Right lobe of liver (tissue), 6 donors: ENCODE results near the gene SLC22A16. TPM values are rescaled to one million over a fixed set of nuclear protein-coding genes. Genes with fewer than 3 reads are reported as not detected.
A peak's percentile ranks its signal among the peaks of the same experiment; 100 is the strongest.

Experiments used
- ATAC-seq, 4 donors: fragments of 200-7000 bp; cut with Tn5 transposase; one replicate each; pipeline ENCODE4 v1.9.1; 2020; ENCODE audit warnings: mild to moderate bottlenecking in 4 of 4, moderate library complexity in 4 of 4
- DNase-seq, 3 donors: peaks; one replicate each; pipeline ENCODE4 v3.0.0-alpha.2; 2020
- H3K27ac ChIP-seq, 3 donors: fragments of 200-600 bp; one replicate each; pipeline ENCODE4 v1.8.0; 2022
- H3K27me3 ChIP-seq, 2 donors: fragments of 200-600 bp; one replicate each; pipeline ENCODE4 v1.8.0; 2022
- H3K36me3 ChIP-seq, 4 donors: fragments of 200-600 bp; sonication (generic) in 1 of 4; one replicate each; pipeline versions ENCODE4 v1.5.1 to v1.8.0; 2017 to 2022; ENCODE audit warnings: control low read depth in 1 of 4
- H3K4me1 ChIP-seq, 4 donors: fragments of 200-600 bp; sonication (generic) in 1 of 4; one replicate each; pipeline versions ENCODE4 v1.5.1 to v1.8.0; 2017 to 2022; ENCODE audit warnings: control low read depth in 1 of 4
- H3K4me3 ChIP-seq, 3 donors: fragments of 200-600 bp; one replicate each; pipeline ENCODE4 v1.8.0; 2022
- H3K9me3 ChIP-seq, 4 donors: fragments of 200-600 bp; sonication (generic) in 1 of 4; one replicate each; pipeline versions ENCODE4 v1.5.1 to v1.8.0; 2017 to 2022; ENCODE audit warnings: control low read depth in 1 of 4
- CTCF ChIP-seq, 4 donors: fragments of 200-600 bp in 3 of 4; fragments of 450-650 bp in 1 of 4; IDR thresholded peaks; one replicate each; pipeline versions ENCODE4 v1.5.1 to v1.8.0; 2016 to 2022; ENCODE audit warnings: antibody characterized with exemption in 4 of 4, mild to moderate bottlenecking in 2 of 4
- POLR2A ChIP-seq: fragments of 450-650 bp; IDR thresholded peaks from one replicate; pipeline ENCODE4 v1.6.1; 2017; ENCODE audit warnings: antibody characterized with exemption, mild to moderate bottlenecking
- WGBS: methylation state at CpG from one replicate; pipeline ENCODE4 v1.1.6; 2018; ENCODE audit warnings: low coverage, low lambda C conversion rate; ENCODE audit not compliant: insufficient coverage; ENCODE audit errors: missing lambda C conversion rate; 5-methylcytosine and 5-hydroxymethylcytosine counted together
- intact Hi-C, 2 donors: fragments of 100-400 bp; cut with DNase I; formaldehyde crosslinking; loops; one replicate each; pipeline versions ENCODE4 v1.11.2 to v1.14.1; 2022
- total RNA-seq, 6 experiments: library from RNA; depleted of rRNA in 2 of 6; stranded (reverse); fragments of >200 nt in 2 of 6; fragmentation: NEBNext Ultra II Directional in 3 of 6; extraction: Animal tissue kit (Norgen Biotek cat#: 25700) in 3 of 6; gene quantifications; one replicate each; pipeline versions ENCODE4 v1.1.0 to v1.2.4, GENCODE V29; 2016 to 2023
- donor health status: DM: no; HTN: yes; CAD: no.
- donor health status: DM: no; HTN: no; CAD: no.
- donor health status: DM: no; HTN: no; CAD: no.
- donor health status: DM: no; HTN: yes; CAD: no.
- donor health status: DM: no; HTN: yes; CAD: no.

Gene SLC22A16
- total RNA-seq, 6 experiments from 2014 or later = 0.11 to 0.44 (median 0.31) TPM; not detected in 3

- H3K4me3 ChIP-seq = no peak overlapping the region
- TF ChIP-seq CTCF (IDR thresholded peaks at IDR 0.05) = no peak
- no peak for TF ChIP-seq POLR2A
- peaks cover 0 to 21% (median 9%) of the 10 kb centered on the region in 4 donors for H3K4me1 ChIP-seq
- intact Hi-C loops = no loop called here
- H3K9me3 ChIP-seq = no peaks in the 10 kb centered on the region
- H3K27me3 ChIP-seq = no peaks in the 10 kb centered on the region
- no peaks in the 10 kb centered on the region for H3K36me3 ChIP-seq
- DNase-seq (no peak), ATAC-seq (no peak)
- no peak overlapping the region for H3K27ac ChIP-seq
- WGBS = 30% methylated on average over 2 of the region's 4 CpGs
Measured at GRCh38 chr6:110421749-110422443, 54.5 kb downstream of the SLC22A16 start.

GRCh38 chr6:110419028-110419739 lies 57.2 kb downstream of the SLC22A16 start:
- peak overlapping the region in 2 of 3 donors; percentile 11 to 15 for H3K4me3 ChIP-seq
- no peaks in the 10 kb centered on the region for H3K36me3 ChIP-seq
- WGBS = 29% methylated on average over 4 of the region's 6 CpGs
- ATAC-seq = peak in 3 of 4 donors; percentile 2 to 61 (median 2)
- peak overlapping the region in 2 of 3 donors; percentile 38 to 43 for H3K27ac ChIP-seq
- peaks cover 0 to 27% (median 13%) of the 10 kb centered on the region in 4 donors for H3K4me1 ChIP-seq
- TF ChIP-seq POLR2A (no peak), CTCF (IDR thresholded peaks at IDR 0.05) (no peak)
- no peak for DNase-seq
- H3K27me3 ChIP-seq = no peaks in the 10 kb centered on the region
- intact Hi-C loops = no loop called here
- no peaks in the 10 kb centered on the region for H3K9me3 ChIP-seq

GRCh38 chr6:110418594-110418993 lies 57.8 kb downstream of the SLC22A16 start:
- TF ChIP-seq CTCF (IDR thresholded peaks at IDR 0.05) (no peak), POLR2A (no peak)

DNA sequence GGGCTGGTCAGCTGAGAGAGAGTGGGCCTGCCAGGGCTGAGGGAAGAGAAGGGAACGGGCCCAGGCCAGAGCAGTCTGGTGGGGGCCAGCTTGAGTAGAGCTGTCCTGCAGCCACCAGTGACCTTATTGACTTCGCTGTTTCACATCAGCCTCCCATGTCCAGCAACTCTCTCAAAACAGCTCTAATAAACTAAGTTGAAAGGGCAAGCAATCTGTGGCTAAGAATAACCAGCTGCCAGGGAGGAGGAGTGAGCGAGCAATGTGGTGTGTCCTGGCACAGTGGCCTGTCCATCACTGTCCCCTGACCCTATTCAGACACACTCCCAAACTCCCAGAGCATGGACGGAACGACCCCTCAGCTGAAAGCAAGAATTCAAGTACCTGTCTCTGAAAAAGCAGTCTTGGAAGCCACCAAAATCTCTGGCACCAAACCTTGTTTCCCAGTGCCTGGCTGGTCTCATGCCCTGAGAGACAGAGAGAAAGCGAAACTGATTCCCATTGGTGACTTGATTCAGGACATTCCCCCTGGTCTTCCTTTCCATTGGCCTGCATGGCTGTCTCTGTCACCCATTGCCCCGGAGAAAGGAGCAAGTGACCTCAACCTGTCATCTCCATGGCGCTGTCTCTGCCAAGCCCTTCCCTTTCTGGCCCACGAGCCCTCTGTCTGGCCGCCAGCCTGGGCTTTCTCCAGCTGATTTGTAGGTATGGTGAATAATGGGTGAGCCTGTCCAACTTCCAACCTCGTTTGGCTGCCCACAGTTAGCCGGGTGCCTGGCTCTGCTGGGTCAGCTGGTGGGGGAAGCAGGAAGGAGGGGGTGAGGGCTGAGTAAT lies 61.1 kb downstream of the SLC22A16 start, which contains the start of gene DDO:
Gene DDO (minus strand): TSS at position 490 of the 831 bp plus-strand sequence. CDS start 2,113 bp downstream, outside the sequence.
- H3K36me3 ChIP-seq = no peaks in the 10 kb centered on the region
- H3K27ac ChIP-seq = peak within 1 kb of the TSS; percentile 69 to 95 (median 71)
- no peaks in the 10 kb centered on the region for H3K27me3 ChIP-seq
- no peak for TF ChIP-seq POLR2A
- no peak for TF ChIP-seq CTCF (IDR thresholded peaks at IDR 0.05)
- intact Hi-C loops = no loop called here
- H3K4me1 ChIP-seq = peaks cover 0 to 34% (median 15%) of the 10 kb centered on the region in 4 donors
- H3K9me3 ChIP-seq = no peaks in the 10 kb centered on the region
- WGBS = 13% methylated on average over 10 of the region's 12 CpGs
- H3K4me3 ChIP-seq = peak within 1 kb of the TSS; percentile 25 to 61 (median 54)
- DNase-seq (peak; percentile 92 to 98 (median 96)), ATAC-seq (peak; percentile 90 to 97 (median 94))

More at GRCh38 chr6:110418594-110418993, 57.8 kb downstream of the SLC22A16 start:
- ATAC-seq = no peak
- peak overlapping the region in 1 of 3 donors; percentile 38 for H3K27ac ChIP-seq
- H3K4me3 ChIP-seq = no peak overlapping the region
- DNase-seq = no peak
- H3K36me3 ChIP-seq = no peaks in the 10 kb centered on the region
- intact Hi-C loops = no loop called here
- 47% methylated on average over 3 of the region's 3 CpGs for WGBS
- H3K27me3 ChIP-seq = no peaks in the 10 kb centered on the region
- no peaks in the 10 kb centered on the region for H3K9me3 ChIP-seq
- H3K4me1 ChIP-seq = peaks cover 0 to 33% (median 15%) of the 10 kb centered on the region in 4 donors
